ENCODE data around the gene FYCO1.

- TF ChIP-seq, protein P1, sequence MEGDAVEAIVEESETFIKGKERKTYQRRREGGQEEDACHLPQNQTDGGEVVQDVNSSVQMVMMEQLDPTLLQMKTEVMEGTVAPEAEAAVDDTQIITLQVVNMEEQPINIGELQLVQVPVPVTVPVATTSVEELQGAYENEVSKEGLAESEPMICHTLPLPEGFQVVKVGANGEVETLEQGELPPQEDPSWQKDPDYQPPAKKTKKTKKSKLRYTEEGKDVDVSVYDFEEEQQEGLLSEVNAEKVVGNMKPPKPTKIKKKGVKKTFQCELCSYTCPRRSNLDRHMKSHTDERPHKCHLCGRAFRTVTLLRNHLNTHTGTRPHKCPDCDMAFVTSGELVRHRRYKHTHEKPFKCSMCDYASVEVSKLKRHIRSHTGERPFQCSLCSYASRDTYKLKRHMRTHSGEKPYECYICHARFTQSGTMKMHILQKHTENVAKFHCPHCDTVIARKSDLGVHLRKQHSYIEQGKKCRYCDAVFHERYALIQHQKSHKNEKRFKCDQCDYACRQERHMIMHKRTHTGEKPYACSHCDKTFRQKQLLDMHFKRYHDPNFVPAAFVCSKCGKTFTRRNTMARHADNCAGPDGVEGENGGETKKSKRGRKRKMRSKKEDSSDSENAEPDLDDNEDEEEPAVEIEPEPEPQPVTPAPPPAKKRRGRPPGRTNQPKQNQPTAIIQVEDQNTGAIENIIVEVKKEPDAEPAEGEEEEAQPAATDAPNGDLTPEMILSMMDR (conservative IDR thresholded peaks at IDR 0.05; ENCODE audit: low read length): no peak
- TF ChIP-seq EZH2phosphoT487 (IDR thresholded peaks at IDR 0.05; ENCODE audit: borderline replicate concordance): no peak
Observed at GRCh38 chr3:45874677-45875346, 120.8 kb downstream of the FYCO1 start.
